GM23248 (cell line): Measurements from ENCODE around the gene FARP1. TPM values are rescaled to one million over a fixed set of nuclear protein-coding genes. Genes with fewer than 3 reads are reported as not detected.

Source experiments
- DNase-seq: peaks from one replicate; pipeline ENCODE4 v3.0.0-alpha.2; 2015
- H2AFZ ChIP-seq: fragments of 200-600 bp; sonication (generic); 2 replicates; pipeline ENCODE4 v1.6.1; 2016; ENCODE audit warnings: antibody characterized with exemption
- H3F3A ChIP-seq: fragments of 200-600 bp; sonication (generic); 2 replicates; pipeline ENCODE4 v1.6.1; 2016; ENCODE audit warnings: mild to moderate bottlenecking, antibody characterized with exemption, mixed run types; ENCODE audit not compliant: insufficient read depth
- H3K27ac ChIP-seq: fragments of 200-600 bp; sonication (generic); 2 replicates; pipeline ENCODE4 v1.5.1; 2016; ENCODE audit warnings: mild to moderate bottlenecking
- H3K27me3 ChIP-seq: fragments of 200-600 bp; sonication (generic); replicated peaks from 2 replicates; pipeline ENCODE4 v1.6.1; 2016; ENCODE audit warnings: mild to moderate bottlenecking; ENCODE audit not compliant: insufficient read depth
- H3K36me3 ChIP-seq: fragments of 200-600 bp; sonication (generic); 2 replicates; pipeline ENCODE4 v1.6.1; 2016; ENCODE audit warnings: low read depth, mild to moderate bottlenecking
- H3K4me1 ChIP-seq: fragments of 200-600 bp; sonication (generic); 2 replicates; pipeline ENCODE4 v1.6.1; 2016; ENCODE audit warnings: mild to moderate bottlenecking; ENCODE audit not compliant: insufficient read depth
- H3K4me2 ChIP-seq: fragments of 200-600 bp; sonication (generic); one replicate; pipeline ENCODE4 v1.6.1; 2016; ENCODE audit warnings: mild to moderate bottlenecking; ENCODE audit not compliant: unreplicated experiment
- H3K4me3 ChIP-seq: fragments of 200-600 bp; sonication (generic); 2 replicates; pipeline ENCODE4 v1.5.1; 2016; ENCODE audit warnings: mild to moderate bottlenecking
- H3K79me2 ChIP-seq: fragments of 200-600 bp; sonication (generic); 2 replicates; pipeline ENCODE4 v1.6.1; 2016; ENCODE audit warnings: mild to moderate bottlenecking; ENCODE audit not compliant: insufficient read depth
- H3K9ac ChIP-seq: fragments of 200-600 bp; sonication (generic); 2 replicates; pipeline ENCODE4 v1.6.1; 2016; ENCODE audit warnings: mild to moderate bottlenecking
- H3K9me2 ChIP-seq: fragments of 200-600 bp; sonication (generic); 2 replicates; pipeline ENCODE4 v1.6.1; 2016; ENCODE audit warnings: mixed run types, mild to moderate bottlenecking, moderate library complexity; ENCODE audit not compliant: insufficient read depth
- H3K9me3 ChIP-seq: fragments of 200-600 bp; sonication (generic); one replicate; pipeline ENCODE4 v1.6.1; 2017; ENCODE audit warnings: low read depth
- H4K20me1 ChIP-seq: fragments of 200-600 bp; sonication (generic); 2 replicates; pipeline ENCODE4 v1.6.0; 2016; ENCODE audit not compliant: insufficient read depth
- EZH2 ChIP-seq: fragments of 200-600 bp; sonication (generic); IDR thresholded peaks from 2 replicates; pipeline ENCODE4 v1.6.1; 2018; ENCODE audit warnings: antibody characterized with exemption, mild to moderate bottlenecking; ENCODE audit not compliant: insufficient read depth, poor library complexity, severe bottlenecking
- EZH2phosphoT487 ChIP-seq: fragments of 200-600 bp; sonication (generic); IDR thresholded peaks from 2 replicates; pipeline ENCODE4 v1.6.1; 2018; ENCODE audit warnings: antibody characterized with exemption, moderate library complexity, mild to moderate bottlenecking, low read depth; ENCODE audit not compliant: insufficient read depth
- WGBS, 2 experiments: methylation state at CpG; one replicate each; pipeline ENCODE4 v1.1.6; 2015 to 2017; ENCODE audit warnings: low lambda C conversion rate in 2 of 2, low coverage in 1 of 2; ENCODE audit errors: missing lambda C conversion rate in 2 of 2; 5-methylcytosine and 5-hydroxymethylcytosine counted together
- in situ Hi-C: fragments of 300-500 bp; cut with MboI; formaldehyde crosslinking; loops from 2 replicates; pipeline ENCODE4 v1.15.0; 2020
- polyA plus RNA-seq: library from polyadenylated mRNA; unstranded; fragments of >200 nt; fragmentation: Nextera tagmentation; extraction: Ambion mirVana; gene quantifications from 2 replicates; pipeline ENCODE4 v1.2.1, GENCODE V29; 2016
- total RNA-seq: library from RNA; depleted of rRNA; stranded (reverse); fragments of >200 nt; shearing (Covaris generic); gene quantifications from 2 replicates; pipeline ENCODE4 v1.2.3, GENCODE V29; 2014

The FARP1 gene
- total and polyA plus RNA-seq, 2 experiments from 2014 or later: 53.7 to 56.6 TPM

GRCh38 chr13:98103942-98104880 lies 38.7 kb upstream of the FARP1 start:
- Histone ChIP-seq H3K9me3 (no peaks in the 10 kb centered on the region), H4K20me1 (no peaks in the 10 kb centered on the region), H2AFZ (no peak overlapping the region), H3K79me2 (no peaks in the 10 kb centered on the region), H3K4me2 (no peak overlapping the region), H3K27me3 (no peaks in the 10 kb centered on the region), H3K36me3 (no peaks in the 10 kb centered on the region), H3K9me2 (no peaks in the 10 kb centered on the region), H3K4me1 (peaks cover 9% of the 10 kb centered on the region; the same call in 1 of the 2 replicates), H3K27ac (no peak overlapping the region), H3F3A (no peaks in the 10 kb centered on the region), H3K4me3 (no peak overlapping the region), H3K9ac (no peak overlapping the region)
- in situ Hi-C loops: no loop called here
- 82 to 90% methylated on average over 10 of the region's 10 CpGs for WGBS, 2 experiments
- TF ChIP-seq EZH2 (no peak), EZH2phosphoT487 (no peak)
- peak; percentile 46 for DNase-seq

GRCh38 chr13:98105929-98106336 lies 37.0 kb upstream of the FARP1 start:
- Histone ChIP-seq H3K4me1 (peaks cover 9% of the 10 kb centered on the region; the same call in 1 of the 2 replicates), H3K9me2 (no peaks in the 10 kb centered on the region), H3K9ac (no peak overlapping the region), H4K20me1 (no peaks in the 10 kb centered on the region), H2AFZ (peak overlapping the region; percentile 75), H3K4me2 (peak overlapping the region; percentile 28), H3K27me3 (no peaks in the 10 kb centered on the region), H3K4me3 (no peak overlapping the region), H3F3A (no peaks in the 10 kb centered on the region), H3K9me3 (no peaks in the 10 kb centered on the region), H3K79me2 (no peaks in the 10 kb centered on the region), H3K36me3 (no peaks in the 10 kb centered on the region), H3K27ac (0 out of 2 replicates have a peak overlapping the region, but pooled peaks have one; percentile 33)
- in situ Hi-C loops: no loop called here
- 8 to 11% methylated on average over 3 of the region's 3 CpGs for WGBS, 2 experiments
- no peak for TF ChIP-seq EZH2
- no peak for TF ChIP-seq EZH2phosphoT487
- peak; percentile 74 for DNase-seq

- H3F3A ChIP-seq: no peaks in the 10 kb centered on the region
- in situ Hi-C loops: no loop called here
These were observed 34.6 kb upstream of the FARP1 start for GRCh38 chr13:98108341-98108740.

DNA sequence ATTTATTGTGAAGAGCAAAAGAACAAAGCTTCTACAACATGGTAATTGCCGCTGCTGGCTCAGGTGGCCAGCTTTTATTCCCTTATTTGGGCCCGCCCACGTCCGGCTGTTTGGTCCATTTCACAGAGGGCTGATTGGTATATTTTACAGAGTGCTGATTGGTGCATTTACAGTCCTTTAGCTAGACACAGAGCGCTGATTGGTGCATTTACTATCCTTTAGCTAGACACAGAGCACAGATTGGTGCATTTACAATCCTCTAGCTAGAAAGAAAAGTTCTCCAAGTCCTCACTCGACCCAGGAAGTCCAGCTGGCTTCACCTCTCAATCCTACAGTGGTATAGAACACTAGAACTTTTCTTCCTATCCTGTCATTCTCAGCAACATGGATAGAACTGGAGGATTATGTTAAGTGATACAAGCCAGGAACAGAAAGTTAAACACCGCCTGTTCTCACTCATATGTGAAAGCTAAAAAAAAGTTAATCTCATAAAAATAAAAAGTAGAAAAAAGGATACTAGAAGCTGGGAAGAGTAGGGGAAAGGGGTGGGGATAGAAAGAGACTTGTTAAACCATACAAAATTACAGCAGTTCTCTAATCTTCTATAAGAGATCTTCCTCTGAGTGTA lies 33.6 kb upstream of the FARP1 start:
- WGBS, 2 experiments: 67 to 70% methylated on average over 7 of the region's 7 CpGs

More at GRCh38 chr13:98108341-98108740, 34.6 kb upstream of the FARP1 start:
- H3K79me2 ChIP-seq: no peaks in the 10 kb centered on the region
- H3K9me3 ChIP-seq: no peaks in the 10 kb centered on the region
- no peak overlapping the region for H3K4me2 ChIP-seq
- no peak overlapping the region for H3K9ac ChIP-seq
- peak; percentile 35 for DNase-seq
- peaks cover 9% of the 10 kb centered on the region; the same call in 1 of the 2 replicates for H3K4me1 ChIP-seq
- no peaks in the 10 kb centered on the region for H3K36me3 ChIP-seq
- no peaks in the 10 kb centered on the region for H3K9me2 ChIP-seq
- TF ChIP-seq EZH2 (no peak), EZH2phosphoT487 (no peak)
- 43 to 52% methylated on average over 3 of the region's 3 CpGs for WGBS, 2 experiments
- no peak overlapping the region for H2AFZ ChIP-seq
- no peak overlapping the region for H3K4me3 ChIP-seq
- no peaks in the 10 kb centered on the region for H3K27me3 ChIP-seq
- H4K20me1 ChIP-seq: no peaks in the 10 kb centered on the region
- no peak overlapping the region for H3K27ac ChIP-seq

More for the DNA sequence above, 33.6 kb upstream of the FARP1 start:
- H3K4me2 ChIP-seq: no peak overlapping the region
- H3F3A ChIP-seq: no peaks in the 10 kb centered on the region
- H3K79me2 ChIP-seq: no peaks in the 10 kb centered on the region
- H3K9ac ChIP-seq: no peak overlapping the region
- H3K9me3 ChIP-seq: no peaks in the 10 kb centered on the region
- no peak overlapping the region for H3K4me3 ChIP-seq
- H3K36me3 ChIP-seq: no peaks in the 10 kb centered on the region
- in situ Hi-C loops: no loop called here
- no peak overlapping the region for H2AFZ ChIP-seq
- no peak overlapping the region for H3K27ac ChIP-seq
- no peak for DNase-seq
- H3K27me3 ChIP-seq: no peaks in the 10 kb centered on the region
- no peaks in the 10 kb centered on the region for H4K20me1 ChIP-seq
- H3K4me1 ChIP-seq: peaks cover 9% of the 10 kb centered on the region; the same call in 1 of the 2 replicates
- H3K9me2 ChIP-seq: no peaks in the 10 kb centered on the region
- TF ChIP-seq EZH2phosphoT487 (no peak), EZH2 (no peak)
